VCaP (cell line): ENCODE data around the gene ADD3.
"Not testable (repeated sequence)": the region's sequence is repeated elsewhere in the genome, so short reads cannot be mapped to it uniquely, and the experiment has no call there.

Source experiments
- H3K27ac ChIP-seq: fragments of 450-650 bp; 2 replicates; pipeline ENCODE4 v1.5.1; 2017
- TF ChIP-seq, protein P1 (sequence below): fragments of 450-650 bp; conservative IDR thresholded peaks from 2 replicates; pipeline ENCODE4 v1.5.1; 2017; ENCODE audit warnings: mild to moderate bottlenecking, moderate library complexity

ADD3 gene

GRCh38 chr10:110107887-110108286 is 100.1 kb downstream of the ADD3 start:
- no peak overlapping the region; the same call in 1 of the 2 replicates for H3K27ac ChIP-seq
- TF ChIP-seq, protein P1, sequence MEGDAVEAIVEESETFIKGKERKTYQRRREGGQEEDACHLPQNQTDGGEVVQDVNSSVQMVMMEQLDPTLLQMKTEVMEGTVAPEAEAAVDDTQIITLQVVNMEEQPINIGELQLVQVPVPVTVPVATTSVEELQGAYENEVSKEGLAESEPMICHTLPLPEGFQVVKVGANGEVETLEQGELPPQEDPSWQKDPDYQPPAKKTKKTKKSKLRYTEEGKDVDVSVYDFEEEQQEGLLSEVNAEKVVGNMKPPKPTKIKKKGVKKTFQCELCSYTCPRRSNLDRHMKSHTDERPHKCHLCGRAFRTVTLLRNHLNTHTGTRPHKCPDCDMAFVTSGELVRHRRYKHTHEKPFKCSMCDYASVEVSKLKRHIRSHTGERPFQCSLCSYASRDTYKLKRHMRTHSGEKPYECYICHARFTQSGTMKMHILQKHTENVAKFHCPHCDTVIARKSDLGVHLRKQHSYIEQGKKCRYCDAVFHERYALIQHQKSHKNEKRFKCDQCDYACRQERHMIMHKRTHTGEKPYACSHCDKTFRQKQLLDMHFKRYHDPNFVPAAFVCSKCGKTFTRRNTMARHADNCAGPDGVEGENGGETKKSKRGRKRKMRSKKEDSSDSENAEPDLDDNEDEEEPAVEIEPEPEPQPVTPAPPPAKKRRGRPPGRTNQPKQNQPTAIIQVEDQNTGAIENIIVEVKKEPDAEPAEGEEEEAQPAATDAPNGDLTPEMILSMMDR: no peak; the same call in 1 of the 2 replicates

GRCh38 chr10:110109511-110109910 is 101.7 kb downstream of the ADD3 start:
- TF ChIP-seq, protein P1: no peak
- H3K27ac ChIP-seq: no peak overlapping the region

- TF ChIP-seq, protein P1: no peak
- H3K27ac ChIP-seq: no peak overlapping the region
Measured at GRCh38 chr10:110110338-110110737, 102.6 kb downstream of the ADD3 start.

- TF ChIP-seq, protein P1: no peak
- no peak overlapping the region for H3K27ac ChIP-seq
Measured at GRCh38 chr10:110113670-110114337, 106.0 kb downstream of the ADD3 start.

DNA sequence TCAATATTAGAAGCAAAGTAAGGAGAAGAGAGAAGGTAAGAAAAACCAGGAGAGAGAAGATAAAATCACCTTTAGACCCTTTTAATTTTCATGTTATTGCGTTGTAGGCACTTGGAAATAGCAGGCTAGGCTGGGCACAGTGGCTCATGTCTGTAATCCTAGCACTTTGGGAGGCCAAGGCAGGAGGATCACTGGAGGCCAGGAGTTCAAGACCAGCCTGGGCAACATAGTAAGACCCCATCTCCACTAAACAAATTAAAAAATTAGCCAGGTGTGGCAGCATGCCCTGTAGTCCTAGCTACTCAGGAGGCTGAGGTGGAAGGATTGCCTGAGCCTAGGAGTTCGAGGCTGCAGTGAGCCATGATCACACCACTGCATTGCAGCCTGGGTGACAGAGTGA is 106.9 kb downstream of the ADD3 start:
- not testable (repeated sequence) for H3K27ac ChIP-seq

DNA sequence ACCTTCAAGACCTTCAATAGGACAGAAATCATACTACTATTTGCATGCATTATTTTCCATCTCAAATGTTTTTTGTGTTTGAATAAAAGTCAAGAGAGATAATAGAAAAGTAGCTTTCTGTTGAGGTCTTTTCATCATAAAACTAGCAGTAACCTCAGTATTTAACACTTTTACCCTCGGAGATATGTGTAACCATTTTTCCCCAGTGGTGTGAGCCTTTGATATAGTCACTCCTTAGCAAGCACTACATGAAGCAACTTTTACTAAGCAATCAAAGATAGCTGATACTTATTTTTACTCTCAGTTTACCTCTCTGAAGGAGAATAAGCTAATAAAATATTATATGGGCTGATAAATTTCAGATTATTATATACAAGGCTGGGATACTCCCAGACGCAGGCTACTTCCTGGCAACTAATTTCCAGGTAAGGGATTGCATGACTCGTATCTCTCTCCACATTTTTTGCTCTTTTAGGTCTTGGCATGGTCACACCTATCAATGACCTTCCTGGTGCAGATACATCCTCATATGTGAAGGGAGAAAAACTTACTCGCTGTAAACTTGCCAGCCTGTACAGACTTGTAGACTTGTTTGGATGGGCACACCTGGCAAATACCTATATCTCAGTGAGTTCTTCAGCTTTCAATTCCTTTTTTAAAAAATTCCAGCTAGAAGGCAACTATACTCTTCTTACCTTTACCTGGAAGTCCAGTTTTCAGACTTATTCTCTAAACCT is 108.2 kb downstream of the ADD3 start:
- H3K27ac ChIP-seq: no peak overlapping the region
- TF ChIP-seq, protein P1: no peak

DNA sequence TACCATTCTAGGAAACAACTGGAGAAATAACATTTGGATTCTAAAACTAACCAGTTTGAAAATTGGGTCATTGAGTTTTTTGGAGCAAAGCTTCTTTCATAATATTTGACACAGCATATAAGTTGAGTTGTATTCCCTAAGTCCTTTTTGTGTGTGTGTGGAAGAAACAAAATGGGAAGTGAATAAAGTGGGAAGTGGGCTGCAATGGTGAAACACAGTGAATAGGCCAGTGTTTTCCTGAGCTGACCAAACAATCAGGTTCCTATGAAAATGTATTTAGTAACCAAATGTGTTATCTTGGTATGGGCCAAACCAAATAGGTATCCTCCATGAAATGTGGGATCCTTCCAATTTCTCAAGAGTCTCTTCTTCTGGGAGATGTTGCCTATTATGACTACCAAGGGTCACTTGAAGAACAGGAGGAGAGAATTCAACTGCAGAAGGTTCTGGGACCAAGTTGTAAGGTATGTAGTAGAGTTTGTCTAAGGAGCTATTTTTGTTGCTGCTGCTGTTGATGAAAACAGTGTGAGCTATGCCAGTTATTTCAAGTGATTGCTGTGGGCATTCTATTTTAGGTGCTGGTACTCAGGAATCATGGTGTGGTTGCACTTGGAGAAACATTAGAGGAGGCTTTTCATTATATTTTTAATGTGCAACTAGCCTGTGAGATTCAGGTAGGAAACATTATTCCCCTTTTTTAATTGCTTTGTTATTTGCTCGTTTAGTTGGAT is 111.3 kb downstream of the ADD3 start:
- no peak overlapping the region for H3K27ac ChIP-seq
- TF ChIP-seq, protein P1: no peak
